Measurements from ENCODE around the gene UBE4B.

DNA sequence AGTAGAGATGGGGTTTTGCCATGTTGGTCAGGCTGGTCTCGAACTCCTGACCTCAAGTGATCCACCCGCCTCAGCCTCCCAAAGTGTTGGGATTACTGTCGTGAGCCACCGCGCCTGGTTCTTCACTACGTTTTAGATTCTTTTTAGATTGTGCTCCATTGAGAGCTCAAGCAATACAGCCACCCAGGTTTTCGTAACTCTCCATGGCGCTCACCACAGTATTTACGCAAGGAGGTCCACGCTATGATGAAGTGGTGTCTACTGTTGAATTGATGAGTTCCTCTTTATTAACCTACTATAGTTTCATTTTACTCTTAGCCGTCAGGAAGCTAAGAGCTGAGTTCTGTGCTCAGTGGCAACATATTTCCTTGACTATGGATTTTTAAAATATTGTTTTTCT lies 175.8 kb downstream of the UBE4B start:
- TF ChIP-seq, protein P1, sequence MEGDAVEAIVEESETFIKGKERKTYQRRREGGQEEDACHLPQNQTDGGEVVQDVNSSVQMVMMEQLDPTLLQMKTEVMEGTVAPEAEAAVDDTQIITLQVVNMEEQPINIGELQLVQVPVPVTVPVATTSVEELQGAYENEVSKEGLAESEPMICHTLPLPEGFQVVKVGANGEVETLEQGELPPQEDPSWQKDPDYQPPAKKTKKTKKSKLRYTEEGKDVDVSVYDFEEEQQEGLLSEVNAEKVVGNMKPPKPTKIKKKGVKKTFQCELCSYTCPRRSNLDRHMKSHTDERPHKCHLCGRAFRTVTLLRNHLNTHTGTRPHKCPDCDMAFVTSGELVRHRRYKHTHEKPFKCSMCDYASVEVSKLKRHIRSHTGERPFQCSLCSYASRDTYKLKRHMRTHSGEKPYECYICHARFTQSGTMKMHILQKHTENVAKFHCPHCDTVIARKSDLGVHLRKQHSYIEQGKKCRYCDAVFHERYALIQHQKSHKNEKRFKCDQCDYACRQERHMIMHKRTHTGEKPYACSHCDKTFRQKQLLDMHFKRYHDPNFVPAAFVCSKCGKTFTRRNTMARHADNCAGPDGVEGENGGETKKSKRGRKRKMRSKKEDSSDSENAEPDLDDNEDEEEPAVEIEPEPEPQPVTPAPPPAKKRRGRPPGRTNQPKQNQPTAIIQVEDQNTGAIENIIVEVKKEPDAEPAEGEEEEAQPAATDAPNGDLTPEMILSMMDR (conservative IDR thresholded peaks at IDR 0.05; ENCODE audit: low read depth, low read length): no peak
- TF ChIP-seq MAZ (IDR thresholded peaks at IDR 0.05; ENCODE audit: borderline replicate concordance, low read depth, low read length) (no peak), POLR2A (IDR thresholded peaks at IDR 0.05; ENCODE audit: low read depth, low read length) (no peak), CEBPB (IDR thresholded peaks at IDR 0.05; ENCODE audit: low read depth, low read length) (no peak), FOS (IDR thresholded peaks at IDR 0.05; ENCODE audit: low read depth, low read length) (no peak), RFX5 (IDR thresholded peaks at IDR 0.05; ENCODE audit: low read depth, low read length) (no peak), MAFK (IDR thresholded peaks at IDR 0.05; ENCODE audit: low read depth, low read length) (no peak), RAD21 (IDR thresholded peaks at IDR 0.05; ENCODE audit: low read length) (no peak)
- TF ChIP-seq, protein P2, sequence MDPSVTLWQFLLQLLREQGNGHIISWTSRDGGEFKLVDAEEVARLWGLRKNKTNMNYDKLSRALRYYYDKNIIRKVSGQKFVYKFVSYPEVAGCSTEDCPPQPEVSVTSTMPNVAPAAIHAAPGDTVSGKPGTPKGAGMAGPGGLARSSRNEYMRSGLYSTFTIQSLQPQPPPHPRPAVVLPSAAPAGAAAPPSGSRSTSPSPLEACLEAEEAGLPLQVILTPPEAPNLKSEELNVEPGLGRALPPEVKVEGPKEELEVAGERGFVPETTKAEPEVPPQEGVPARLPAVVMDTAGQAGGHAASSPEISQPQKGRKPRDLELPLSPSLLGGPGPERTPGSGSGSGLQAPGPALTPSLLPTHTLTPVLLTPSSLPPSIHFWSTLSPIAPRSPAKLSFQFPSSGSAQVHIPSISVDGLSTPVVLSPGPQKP (IDR thresholded peaks at IDR 0.05; ENCODE audit: borderline replicate concordance, low read depth, low read length): no peak
- TF ChIP-seq, protein P3, sequence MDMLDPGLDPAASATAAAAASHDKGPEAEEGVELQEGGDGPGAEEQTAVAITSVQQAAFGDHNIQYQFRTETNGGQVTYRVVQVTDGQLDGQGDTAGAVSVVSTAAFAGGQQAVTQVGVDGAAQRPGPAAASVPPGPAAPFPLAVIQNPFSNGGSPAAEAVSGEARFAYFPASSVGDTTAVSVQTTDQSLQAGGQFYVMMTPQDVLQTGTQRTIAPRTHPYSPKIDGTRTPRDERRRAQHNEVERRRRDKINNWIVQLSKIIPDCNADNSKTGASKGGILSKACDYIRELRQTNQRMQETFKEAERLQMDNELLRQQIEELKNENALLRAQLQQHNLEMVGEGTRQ (IDR thresholded peaks at IDR 0.05; ENCODE audit: low read depth, low read length): no peak
